CD4-positive, alpha-beta T cell treated with Interleukin-6 for 4 hours (primary cell): Measurements from ENCODE around the gene PPP4R3A.
"Not testable (repeated sequence)": the region's sequence is repeated elsewhere in the genome, so short reads cannot be mapped to it uniquely, and the experiment has no call there.

Experiments used
- DNase-seq: peaks from one replicate; pipeline ENCODE4 v3.0.0-alpha.2; 2020; ENCODE audit warnings: mixed read lengths

The PPP4R3A gene

GRCh38 chr14:91429385-91429784 lies 80.7 kb downstream of the PPP4R3A start:
- DNase-seq = no peak

GRCh38 chr14:91428931-91429330 lies 81.2 kb downstream of the PPP4R3A start:
- not testable (repeated sequence) for DNase-seq

GRCh38 chr14:91425531-91425944 lies 84.6 kb downstream of the PPP4R3A start:
- not testable (repeated sequence) for DNase-seq

- DNase-seq = no peak
Measured at GRCh38 chr14:91424813-91425530, 85.1 kb downstream of the PPP4R3A start.

GRCh38 chr14:91420686-91421085 lies 89.4 kb downstream of the PPP4R3A start:
- no peak for DNase-seq

GRCh38 chr14:91419451-91419850 lies 90.7 kb downstream of the PPP4R3A start:
- no peak for DNase-seq

- peak; percentile 78 for DNase-seq
Measured at GRCh38 chr14:91419044-91419397, 91.1 kb downstream of the PPP4R3A start.

GRCh38 chr14:91418387-91419043 lies 91.6 kb downstream of the PPP4R3A start:
- peak; percentile 85 for DNase-seq

GRCh38 chr14:91417983-91418386 lies 92.1 kb downstream of the PPP4R3A start:
- DNase-seq = peak; percentile 71

- peak; percentile 85 for DNase-seq
Measured at GRCh38 chr14:91417120-91417982, 92.8 kb downstream of the PPP4R3A start, which contains the start of gene CCDC88C. TSS of gene CCDC88C (minus strand) at chr14:91417820. CDS start at chr14:91417690, 130 bp downstream.

GRCh38 chr14:91416744-91417119 lies 93.4 kb downstream of the PPP4R3A start:
- DNase-seq = peak; percentile 31

GRCh38 chr14:91415794-91416743 lies 94.0 kb downstream of the PPP4R3A start:
- peak; percentile 75 for DNase-seq

GRCh38 chr14:91414475-91414833 lies 95.7 kb downstream of the PPP4R3A start:
- no peak for DNase-seq

- DNase-seq = peak; percentile 63
Measured at GRCh38 chr14:91413547-91414474, 96.3 kb downstream of the PPP4R3A start.

GRCh38 chr14:91412939-91413338 lies 97.2 kb downstream of the PPP4R3A start:
- DNase-seq = no peak

- DNase-seq = no peak
Measured at GRCh38 chr14:91410771-91411536, 99.2 kb downstream of the PPP4R3A start.

- DNase-seq = no peak
Measured at GRCh38 chr14:91409928-91410718, 100.0 kb downstream of the PPP4R3A start.

- DNase-seq = not testable (repeated sequence)
Measured at GRCh38 chr14:91409240-91409639, 100.9 kb downstream of the PPP4R3A start.
